ENCODE data around the gene MAU2. TPM values are rescaled to one million over a fixed set of nuclear protein-coding genes. Genes with fewer than 3 reads are reported as not detected.

The MAU2 gene
- total RNA-seq, 1 donor from 2014 or later = 98.5 TPM

- Mint-ChIP-seq H3K4me3 (ENCODE audit: low read depth) (no peak overlapping the region), H3K9me3 (ENCODE audit: low read depth) (no peaks in the 10 kb centered on the region), H3K4me1 (ENCODE audit: low read depth) (no peaks in the 10 kb centered on the region), H3K36me3 (ENCODE audit: insufficient read depth) (peaks cover 10% of the 10 kb centered on the region), H3K27me3 (no peaks in the 10 kb centered on the region), H3K27ac (no peak overlapping the region)
- DNase-seq (ENCODE audit: low spot score, unreplicated experiment) = no peak
- TF ChIP-seq CTCF (IDR thresholded peaks at IDR 0.05; ENCODE audit: unreplicated experiment) = no peak
Observed at GRCh38 chr19:19338082-19338481, 17.5 kb downstream of the MAU2 start.

- Mint-ChIP-seq H3K9me3 (ENCODE audit: low read depth) (no peaks in the 10 kb centered on the region), H3K27me3 (no peaks in the 10 kb centered on the region), H3K4me3 (ENCODE audit: low read depth) (no peak overlapping the region), H3K36me3 (ENCODE audit: insufficient read depth) (peaks cover 10% of the 10 kb centered on the region), H3K4me1 (ENCODE audit: low read depth) (no peaks in the 10 kb centered on the region), H3K27ac (no peak overlapping the region)
- no peak for TF ChIP-seq CTCF (IDR thresholded peaks at IDR 0.05; ENCODE audit: unreplicated experiment)
- no peak for DNase-seq (ENCODE audit: low spot score, unreplicated experiment)
Observed at GRCh38 chr19:19341026-19341425, 20.4 kb downstream of the MAU2 start.

- peaks cover 13% of the 10 kb centered on the region for H3K36me3 Mint-ChIP-seq (ENCODE audit: insufficient read depth)
Observed at GRCh38 chr19:19342086-19343015, 21.7 kb downstream of the MAU2 start.

GRCh38 chr19:19343016-19343362 is 22.4 kb downstream of the MAU2 start:
- Mint-ChIP-seq H3K4me3 (ENCODE audit: low read depth) (no peak overlapping the region), H3K27me3 (no peaks in the 10 kb centered on the region), H3K36me3 (ENCODE audit: insufficient read depth) (peaks cover 13% of the 10 kb centered on the region), H3K4me1 (ENCODE audit: low read depth) (no peaks in the 10 kb centered on the region), H3K9me3 (ENCODE audit: low read depth) (no peaks in the 10 kb centered on the region), H3K27ac (peak overlapping the region; percentile 59)
- DNase-seq (ENCODE audit: low spot score, unreplicated experiment) = no peak
- peak; percentile 1 for TF ChIP-seq CTCF (IDR thresholded peaks at IDR 0.05; ENCODE audit: unreplicated experiment)

More at GRCh38 chr19:19342086-19343015, 21.7 kb downstream of the MAU2 start:
- peak overlapping the region; percentile 59 for H3K27ac Mint-ChIP-seq
- peak; percentile 99 for TF ChIP-seq CTCF (IDR thresholded peaks at IDR 0.05; ENCODE audit: unreplicated experiment)
- no peak overlapping the region for H3K4me3 Mint-ChIP-seq (ENCODE audit: low read depth)
- peak; percentile 82 for DNase-seq (ENCODE audit: low spot score, unreplicated experiment)
- H3K9me3 Mint-ChIP-seq (ENCODE audit: low read depth) = no peaks in the 10 kb centered on the region
- no peaks in the 10 kb centered on the region for H3K4me1 Mint-ChIP-seq (ENCODE audit: low read depth)
- H3K27me3 Mint-ChIP-seq = no peaks in the 10 kb centered on the region

GRCh38 chr19:19343762-19344161 is 23.1 kb downstream of the MAU2 start:
- Mint-ChIP-seq H3K27me3 (no peaks in the 10 kb centered on the region), H3K4me3 (ENCODE audit: low read depth) (no peak overlapping the region), H3K9me3 (ENCODE audit: low read depth) (no peaks in the 10 kb centered on the region)

More at GRCh38 chr19:19343762-19344161, 23.1 kb downstream of the MAU2 start:
- peaks cover 11% of the 10 kb centered on the region for H3K36me3 Mint-ChIP-seq (ENCODE audit: insufficient read depth)
- no peaks in the 10 kb centered on the region for H3K4me1 Mint-ChIP-seq (ENCODE audit: low read depth)
- DNase-seq (ENCODE audit: low spot score, unreplicated experiment) = no peak
- no peak overlapping the region for H3K27ac Mint-ChIP-seq
- TF ChIP-seq CTCF (IDR thresholded peaks at IDR 0.05; ENCODE audit: unreplicated experiment) = no peak

Data from progenitor cell of endocrine pancreas (in vitro differentiated cells).